Common myeloid progenitor, CD34-positive (primary cell): ENCODE results near the gene OTOP2.

Experiments
- CTCF ChIA-PET: fragments of 350-600 bp; sonication (Branson Sonifier 250); formaldehyde crosslinking; loops from one replicate; lab custom pipeline; 2021; ENCODE audit warnings: antibody characterized with exemption; lab: Charles Lee
- POLR2A ChIA-PET: fragments of 350-600 bp; sonication (Branson Sonifier 250); formaldehyde crosslinking; loops from one replicate; lab custom pipeline; 2021; ENCODE audit warnings: antibody characterized with exemption; lab: Charles Lee
- DNase-seq, 3 donors: peaks; one replicate each; pipeline versions ENCODE4 v3.0.0 to v3.0.0-alpha.2; 2013
- H3K27ac ChIP-seq, 2 experiments: 1 replicate in 1 of 2; 2 replicates in 1 of 2; pipeline ENCODE4 v1.7.0; 2013; ENCODE audit warnings: inconsistent platforms in 2 of 2, low read length in 2 of 2, mild to moderate bottlenecking in 2 of 2, low read depth in 1 of 2, moderate library complexity in 1 of 2; ENCODE audit not compliant: severe bottlenecking in 2 of 2, insufficient read depth in 1 of 2, poor library complexity in 1 of 2
- H3K27me3 ChIP-seq, 5 experiments: replicated peaks in 2 of 5; 1 replicate in 3 of 5; 2 replicates in 2 of 5; pipeline versions ENCODE4 v1.6.1 to v1.7.0; 2013; ENCODE audit warnings: low read length in 4 of 5, mild to moderate bottlenecking in 2 of 5, moderate library complexity in 2 of 5, inconsistent platforms in 1 of 5; ENCODE audit not compliant: insufficient read depth in 5 of 5, control insufficient read depth in 4 of 5
- H3K36me3 ChIP-seq, 4 experiments: 1 replicate in 2 of 4; 2 replicates in 2 of 4; pipeline versions ENCODE4 v1.6.1 to v1.7.0; 2013; ENCODE audit warnings: low read length in 3 of 4, control low read depth in 1 of 4, mild to moderate bottlenecking in 1 of 4; ENCODE audit not compliant: control insufficient read depth in 4 of 4, insufficient read depth in 4 of 4
- H3K4me1 ChIP-seq, 4 experiments: 1 replicate in 3 of 4; 2 replicates in 1 of 4; pipeline versions ENCODE4 v1.6.1 to v1.7.1; 2013; ENCODE audit warnings: low read length in 3 of 4, mild to moderate bottlenecking in 3 of 4, control low read depth in 1 of 4, inconsistent platforms in 1 of 4, moderate library complexity in 1 of 4; ENCODE audit not compliant: control insufficient read depth in 4 of 4, insufficient read depth in 4 of 4; ENCODE audit errors: control extremely low read depth in 1 of 4
- H3K4me3 ChIP-seq, 7 experiments: 1 replicate in 4 of 7; 2 replicates in 3 of 7; pipeline versions ENCODE4 v1.5.1 to v1.7.0; 2013; ENCODE audit warnings: mild to moderate bottlenecking in 7 of 7, low read length in 6 of 7, moderate library complexity in 6 of 7, inconsistent platforms in 2 of 7, low read depth in 2 of 7, control low read depth in 1 of 7; ENCODE audit not compliant: insufficient read depth in 4 of 7, control insufficient read depth in 1 of 7; ENCODE audit errors: extremely low read depth in 1 of 7
- H3K9me3 ChIP-seq, 5 experiments: 1 replicate in 4 of 5; 2 replicates in 1 of 5; pipeline versions ENCODE4 v1.6.1 to v1.7.1; 2013; ENCODE audit warnings: low read length in 4 of 5, mild to moderate bottlenecking in 2 of 5, inconsistent platforms in 1 of 5, low read depth in 1 of 5, moderate library complexity in 1 of 5; ENCODE audit not compliant: control insufficient read depth in 4 of 5, insufficient read depth in 2 of 5; ENCODE audit errors: control extremely low read depth in 1 of 5
- WGBS: methylation state at CpG from one replicate; pipeline ENCODE4 v1.1.5; 2013; ENCODE audit not compliant: insufficient coverage; 5-methylcytosine and 5-hydroxymethylcytosine counted together

The OTOP2 gene

GRCh38 chr17:74954665-74955421 is 30.8 kb downstream of the OTOP2 start:
- peak in 2 of 3 donors; percentile 58 to 68 for DNase-seq
- no peak overlapping the region for H3K4me3 ChIP-seq
- H3K27me3 ChIP-seq: peaks cover 0 to 4% (median 2%) of the 10 kb centered on the region in 5 experiments
- no peaks in the 10 kb centered on the region for H3K36me3 ChIP-seq
- no peaks in the 10 kb centered on the region for H3K4me1 ChIP-seq
- POLR2A ChIA-PET: no interaction called here
- H3K9me3 ChIP-seq: peaks cover 0 to 4% (median 0%) of the 10 kb centered on the region in 5 experiments
- CTCF ChIA-PET: interaction anchor here (0.7 to 4.9 kb wide), 4 partner anchors 8 to 41 kb away, joined by 3 to 64 read pairs (median 3); partner anchors contain the start of genes OTOP2 and USH1G
- H3K27ac ChIP-seq: no peak overlapping the region
- WGBS: 78% methylated on average over 12 of the region's 13 CpGs

- WGBS: 96% methylated on average over 4 of the region's 4 CpGs
- Histone ChIP-seq H3K27ac (no peak overlapping the region), H3K9me3 (peaks cover 0 to 4% (median 0%) of the 10 kb centered on the region in 5 experiments), H3K4me3 (no peak overlapping the region), H3K36me3 (no peaks in the 10 kb centered on the region), H3K27me3 (peaks cover 0 to 4% (median 2%) of the 10 kb centered on the region in 5 experiments), H3K4me1 (peaks cover 0 to 6% (median 3%) of the 10 kb centered on the region in 4 experiments)
- POLR2A ChIA-PET: no interaction called here
- no peak for DNase-seq
- CTCF ChIA-PET: interaction anchor here (0.7 to 4.9 kb wide), 8 partner anchors 9 to 49 kb away, joined by 3 to 64 read pairs (median 4); partner anchors contain the start of genes OTOP2 and USH1G
Observed at GRCh38 chr17:74956093-74956492, 32.0 kb downstream of the OTOP2 start.

- H3K4me3 ChIP-seq: no peak overlapping the region
- no peaks in the 10 kb centered on the region for H3K36me3 ChIP-seq
- DNase-seq: peak; percentile 65 to 80 (median 74)
- H3K27ac ChIP-seq: no peak overlapping the region
- H3K27me3 ChIP-seq: peaks cover 0 to 2% (median 2%) of the 10 kb centered on the region in 5 experiments
- H3K9me3 ChIP-seq: peaks cover 0 to 4% (median 0%) of the 10 kb centered on the region in 5 experiments
- POLR2A ChIA-PET: no interaction called here
- 46% methylated on average over 28 of the region's 33 CpGs for WGBS
- H3K4me1 ChIP-seq: peaks cover 0 to 6% (median 3%) of the 10 kb centered on the region in 4 experiments
- CTCF ChIA-PET: interaction anchor here (0.7 to 8.9 kb wide), 19 partner anchors 9 to 243 kb away, joined by 3 to 154 read pairs (median 6); partner anchors contain the start of genes CDR2L, HID1, MRPL58 and OTOP2
Observed at GRCh38 chr17:74957935-74958740, 34.1 kb downstream of the OTOP2 start.

GRCh38 chr17:74959826-74960515 is 35.9 kb downstream of the OTOP2 start:
- WGBS: 95% methylated on average over 4 of the region's 14 CpGs
- H3K36me3 ChIP-seq: no peaks in the 10 kb centered on the region
- ChIA-PET CTCF (interaction anchor here (0.6 to 8.9 kb wide), 32 partner anchors 9 to 246 kb away, joined by 3 to 154 read pairs (median 6); partner anchors contain the start of genes CDR2L, HID1, MRPL58 and NT5C), POLR2A (interaction anchor here (2.3 kb wide), 1 partner anchor 53 kb away, joined by 8 read pairs; the partner anchor contains the start of gene MRPL58)
- no peak for DNase-seq
- peaks cover 0 to 6% (median 3%) of the 10 kb centered on the region in 4 experiments for H3K4me1 ChIP-seq
- H3K27ac ChIP-seq: no peak overlapping the region
- H3K9me3 ChIP-seq: peaks cover 0 to 4% (median 0%) of the 10 kb centered on the region in 5 experiments
- H3K4me3 ChIP-seq: no peak overlapping the region
- peaks cover 0 to 4% (median 2%) of the 10 kb centered on the region in 5 experiments for H3K27me3 ChIP-seq

- ChIA-PET POLR2A (interaction anchor here (1.0 to 2.3 kb wide), 4 partner anchors 46 to 54 kb away, joined by 3 to 8 read pairs (median 4); partner anchors contain the start of gene MRPL58), CTCF (interaction anchor here (0.6 to 8.9 kb wide), 47 partner anchors 10 to 278 kb away, joined by 3 to 154 read pairs (median 5); partner anchors contain the start of genes CDR2L, HID1, MRPL58 and NT5C)
- DNase-seq: peak; percentile 67 to 86 (median 73)
- no peaks in the 10 kb centered on the region for H3K36me3 ChIP-seq
- peaks cover 0 to 6% (median 3%) of the 10 kb centered on the region in 4 experiments for H3K4me1 ChIP-seq
- H3K27ac ChIP-seq: no peak overlapping the region
- peaks cover 0 to 4% (median 0%) of the 10 kb centered on the region in 5 experiments for H3K9me3 ChIP-seq
- WGBS: 24% methylated on average over 14 of the region's 19 CpGs
- no peak overlapping the region for H3K4me3 ChIP-seq
- H3K27me3 ChIP-seq: peaks cover 0 to 4% (median 2%) of the 10 kb centered on the region in 5 experiments
Observed at GRCh38 chr17:74960570-74961342, 36.7 kb downstream of the OTOP2 start.
